Ammon's horn (tissue), 1 donor: ENCODE measurements around the gene SS18L1.
A peak's percentile ranks its signal among the peaks of the same experiment; 100 is the strongest.

Experiments used
- DNase-seq: peaks from one replicate; pipeline ENCODE4 v3.0.0-alpha.2; 2016; ENCODE audit warnings: low spot score

The SS18L1 gene

DNA sequence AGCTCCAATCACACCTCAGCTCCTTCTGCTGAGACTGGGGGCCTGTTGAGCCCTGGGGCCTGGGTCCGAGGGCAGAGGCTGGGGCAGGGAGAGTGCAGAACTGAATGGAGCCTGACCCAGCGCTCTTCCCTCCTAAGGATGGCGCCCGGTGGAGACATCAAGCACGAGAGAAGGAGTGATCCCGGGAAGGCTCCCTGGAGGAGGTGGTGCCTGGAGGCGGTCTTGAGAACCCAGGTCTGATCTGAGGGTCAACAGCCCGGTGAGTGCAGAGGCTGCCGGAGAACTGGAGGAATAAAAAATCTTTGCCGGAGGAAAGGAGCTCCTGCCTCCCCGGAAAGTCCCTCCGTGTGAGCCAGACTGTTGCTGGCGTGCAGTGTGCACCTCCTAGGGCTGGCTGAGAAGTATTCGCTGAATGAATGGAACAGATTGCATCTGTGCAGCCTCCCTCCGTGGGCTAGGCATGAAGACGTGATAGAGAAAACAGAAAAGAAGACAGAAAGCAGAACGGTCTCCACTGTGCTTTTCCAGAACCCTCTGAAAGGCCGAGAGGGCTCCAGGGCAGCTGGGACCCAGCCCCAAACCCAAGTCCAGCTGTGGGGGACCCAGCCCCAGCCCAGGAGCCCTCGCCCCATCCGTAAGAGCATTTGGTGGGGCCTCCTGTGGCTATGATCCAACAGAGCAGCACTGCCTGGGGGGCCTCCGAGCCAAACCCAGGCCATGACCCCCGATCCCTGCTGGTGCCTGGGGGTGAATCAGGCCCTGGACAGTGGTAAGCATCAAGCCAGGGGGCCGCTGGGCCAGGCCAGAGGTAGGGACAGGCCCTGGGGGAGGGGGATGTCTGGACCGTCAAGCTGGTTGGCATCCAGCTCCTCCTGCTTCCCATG, 83.4 kb downstream of the SS18L1 start:
- DNase-seq, result peak; percentile 56

DNA sequence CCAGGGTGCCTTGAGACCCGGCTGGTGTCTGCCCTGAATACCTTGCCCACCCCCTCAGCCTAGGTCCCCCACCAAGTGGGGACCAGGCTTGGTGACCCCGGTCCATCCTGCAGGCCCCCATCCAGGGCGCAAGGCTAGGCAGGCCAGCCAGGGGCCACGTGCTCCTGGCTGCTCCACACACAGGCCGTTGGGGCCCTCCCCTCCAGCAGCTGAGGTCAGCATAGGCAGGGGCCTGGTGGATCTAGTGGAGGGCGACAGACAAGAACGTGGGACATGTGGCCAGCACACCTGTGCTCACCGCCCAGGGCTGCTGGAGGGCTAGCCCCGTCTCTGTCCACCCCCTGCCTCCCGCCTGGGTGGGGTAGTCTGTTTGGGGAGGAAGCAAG, 84.0 kb downstream of the SS18L1 start:
- DNase-seq, result no peak

DNA sequence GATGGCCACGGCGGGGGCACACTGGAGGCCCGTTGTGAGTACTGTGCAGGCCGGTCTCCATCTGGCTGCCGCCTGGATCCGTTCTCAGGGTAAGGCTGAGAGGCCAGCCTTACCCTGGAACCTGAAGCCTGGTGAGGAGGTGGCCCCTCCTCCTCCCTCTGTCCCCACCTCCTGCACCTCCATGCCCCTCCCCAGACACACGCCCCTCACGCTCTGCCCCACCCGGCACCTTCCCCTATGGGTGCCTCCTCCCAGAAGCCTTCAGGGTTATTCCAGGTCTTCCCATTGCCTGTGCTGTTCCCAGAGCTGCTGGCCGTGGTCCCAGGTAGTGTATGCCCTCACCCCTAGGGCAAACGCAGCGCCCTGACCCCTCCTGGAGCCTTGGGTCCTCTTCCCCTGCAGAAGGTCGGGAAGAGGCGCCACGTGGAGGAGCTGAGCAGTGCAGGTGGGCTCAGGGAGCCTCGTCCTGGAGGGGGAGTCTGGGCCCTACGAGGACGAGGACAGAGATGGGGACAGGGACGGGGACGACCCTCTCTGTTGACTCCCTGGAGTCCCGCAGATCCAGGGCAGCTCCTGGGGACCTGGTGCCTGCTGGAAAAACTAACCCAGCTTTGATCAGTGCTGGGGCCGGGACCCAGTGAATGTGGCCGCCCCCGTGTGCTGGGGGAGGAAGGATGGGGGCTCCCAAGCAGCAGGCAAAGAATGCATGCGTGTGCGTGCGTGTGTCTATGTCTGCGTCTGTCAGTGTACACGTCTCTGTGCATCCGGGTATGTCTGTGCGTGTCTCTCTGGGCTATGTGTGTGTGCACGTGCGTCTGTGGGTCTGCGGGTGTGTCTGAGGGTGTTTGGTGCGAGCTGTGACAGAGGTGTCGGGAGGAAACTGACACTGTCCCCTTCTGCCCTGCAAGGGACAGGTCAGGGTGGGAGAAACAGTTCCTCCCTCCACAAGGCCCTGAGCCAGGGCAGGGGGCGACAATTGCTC, 84.7 kb downstream of the SS18L1 start:
- no peak for DNase-seq

DNA sequence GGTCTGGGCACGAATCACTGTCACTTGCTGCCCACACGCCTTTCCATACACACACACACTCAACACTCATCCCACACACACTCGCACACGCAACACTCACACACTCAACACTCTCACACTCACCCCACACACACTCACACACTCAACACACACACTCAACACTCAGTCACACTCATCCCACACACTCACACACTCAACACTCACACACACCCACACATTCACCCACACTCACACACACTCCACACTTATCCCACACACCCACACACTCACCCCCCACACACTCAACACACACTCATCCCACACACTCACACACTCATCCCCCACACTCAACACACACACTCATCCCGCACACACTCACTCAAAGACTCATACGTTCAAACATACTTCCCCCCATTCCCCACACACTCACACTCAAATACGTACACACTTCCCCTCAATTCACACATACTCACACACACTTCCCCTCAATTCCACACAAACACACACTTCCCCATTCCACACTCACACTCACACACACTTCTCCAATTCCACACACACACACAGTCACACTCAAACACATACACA, 85.5 kb downstream of the SS18L1 start:
- no peak for DNase-seq

DNA sequence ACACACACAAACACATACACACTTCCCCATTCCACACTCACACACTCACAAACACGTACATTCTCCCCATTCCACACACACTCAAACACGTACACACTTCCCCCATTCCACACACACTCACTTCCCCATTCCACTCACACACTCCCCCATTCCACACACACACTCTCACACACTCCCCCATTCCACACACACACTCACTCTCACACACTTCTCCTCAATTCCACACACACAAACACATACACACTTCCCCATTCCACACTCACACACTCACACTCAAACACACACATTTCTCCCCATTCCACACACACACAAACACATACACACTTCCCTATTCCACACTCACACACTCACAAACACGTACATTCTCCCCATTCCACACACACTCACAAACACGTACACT, 86.1 kb downstream of the SS18L1 start:
- no peak for DNase-seq

DNA sequence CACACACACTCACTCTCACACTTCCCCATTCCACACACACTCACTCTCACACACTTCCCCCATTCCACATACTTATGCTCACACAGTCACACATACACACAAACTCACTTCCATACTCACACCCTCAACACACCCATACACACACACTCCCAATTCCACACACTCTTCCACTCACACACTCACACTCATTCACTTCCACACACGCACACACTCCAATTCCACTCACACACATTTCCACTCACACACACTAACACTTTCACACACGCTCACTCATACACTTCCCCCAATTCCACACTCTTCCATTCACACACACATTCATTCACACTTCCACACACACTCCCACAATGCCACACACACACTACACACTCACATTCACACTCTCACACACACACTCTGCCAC, 86.7 kb downstream of the SS18L1 start:
- DNase-seq, result no peak

DNA sequence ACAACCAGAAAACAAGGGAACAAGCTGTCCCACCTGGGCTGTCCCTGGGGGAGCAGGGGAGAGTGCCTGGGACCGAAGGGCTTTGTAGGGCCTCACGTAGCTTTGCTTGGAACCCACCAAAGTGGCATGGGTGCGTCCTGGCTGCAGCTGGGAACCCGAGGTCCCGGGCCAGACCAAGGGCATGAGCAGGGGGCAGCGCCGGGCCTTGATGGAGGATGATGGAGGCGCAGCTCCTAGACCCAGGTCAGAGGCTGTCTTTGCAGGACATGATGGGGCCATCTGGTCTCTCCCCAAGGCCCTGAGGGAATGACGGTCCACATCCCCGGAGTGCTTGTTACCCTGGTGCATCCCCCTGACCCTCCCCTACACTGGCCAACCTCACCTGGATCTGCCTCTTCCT, 87.1 kb downstream of the SS18L1 start:
- DNase-seq, result no peak

DNA sequence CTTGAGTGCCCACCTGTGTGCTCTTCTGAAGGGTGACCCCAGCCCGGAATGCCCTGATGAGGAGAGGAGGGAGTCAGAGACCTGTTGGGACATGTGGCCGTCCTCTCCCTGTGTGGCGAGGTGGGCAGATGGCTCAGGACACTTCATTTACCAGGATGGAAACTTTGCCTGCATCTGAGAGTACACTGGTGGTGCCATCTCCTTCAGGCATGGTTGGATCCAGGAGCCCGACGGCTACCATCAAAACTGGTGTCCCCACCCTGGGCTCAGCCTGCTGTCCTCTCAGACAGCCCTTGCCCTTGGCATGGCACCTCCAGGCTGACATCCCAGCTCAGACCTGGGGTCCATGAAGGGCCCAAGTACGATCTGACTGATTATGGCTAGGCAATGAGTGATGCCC, 87.7 kb downstream of the SS18L1 start:
- no peak for DNase-seq
